SK-N-MC (cell line): ENCODE data around the gene SUSD4.

Experiments used
- DNase-seq: peaks from one replicate; pipeline ENCODE4 v3.0.0-alpha.2; 2011; ENCODE audit warnings: low read depth, low spot score
- H3K27ac ChIP-seq: fragments of 200-600 bp; sonication (generic); 2 replicates; pipeline ENCODE4 v1.5.1; 2016; ENCODE audit warnings: mixed run types
- H3K36me3 ChIP-seq: fragments of 200-600 bp; sonication (generic); 2 replicates; pipeline ENCODE4 v1.6.1; 2017; ENCODE audit warnings: antibody characterized with exemption, low read length, mixed read lengths; ENCODE audit not compliant: insufficient read depth
- H3K4me3 ChIP-seq: fragments of 200-600 bp; sonication (generic); 2 replicates; pipeline ENCODE4 v1.5.1; 2016
- H3K9ac ChIP-seq: fragments of 200-600 bp; sonication (generic); 2 replicates; pipeline ENCODE4 v1.8.0; 2017; ENCODE audit warnings: mixed run types, mixed read lengths; ENCODE audit not compliant: insufficient read length
- H3K9me3 ChIP-seq: fragments of 200-600 bp; sonication (generic); 2 replicates; pipeline ENCODE4 v1.6.1; 2017; ENCODE audit warnings: low read depth, mild to moderate bottlenecking, antibody characterized with exemption, low read length, moderate library complexity, mixed read lengths
- EZH2 ChIP-seq: fragments of 200-600 bp; sonication (generic); IDR thresholded peaks from one replicate; pipeline ENCODE4 v1.6.1; 2017; ENCODE audit warnings: antibody characterized with exemption
- FOXP2 ChIP-seq: optimal IDR thresholded peaks from 2 replicates; pipeline ENCODE3; 2011; ENCODE audit warnings: mild to moderate bottlenecking, moderate library complexity; ENCODE audit not compliant: insufficient read depth; ENCODE audit errors: extremely low read length, control extremely low read depth
- POLR2AphosphoS5 ChIP-seq: IDR thresholded peaks from 2 replicates; pipeline ENCODE4 v1.6.1; 2012; ENCODE audit warnings: mild to moderate bottlenecking, low read depth, low read length, borderline replicate concordance

The SUSD4 gene

DNA sequence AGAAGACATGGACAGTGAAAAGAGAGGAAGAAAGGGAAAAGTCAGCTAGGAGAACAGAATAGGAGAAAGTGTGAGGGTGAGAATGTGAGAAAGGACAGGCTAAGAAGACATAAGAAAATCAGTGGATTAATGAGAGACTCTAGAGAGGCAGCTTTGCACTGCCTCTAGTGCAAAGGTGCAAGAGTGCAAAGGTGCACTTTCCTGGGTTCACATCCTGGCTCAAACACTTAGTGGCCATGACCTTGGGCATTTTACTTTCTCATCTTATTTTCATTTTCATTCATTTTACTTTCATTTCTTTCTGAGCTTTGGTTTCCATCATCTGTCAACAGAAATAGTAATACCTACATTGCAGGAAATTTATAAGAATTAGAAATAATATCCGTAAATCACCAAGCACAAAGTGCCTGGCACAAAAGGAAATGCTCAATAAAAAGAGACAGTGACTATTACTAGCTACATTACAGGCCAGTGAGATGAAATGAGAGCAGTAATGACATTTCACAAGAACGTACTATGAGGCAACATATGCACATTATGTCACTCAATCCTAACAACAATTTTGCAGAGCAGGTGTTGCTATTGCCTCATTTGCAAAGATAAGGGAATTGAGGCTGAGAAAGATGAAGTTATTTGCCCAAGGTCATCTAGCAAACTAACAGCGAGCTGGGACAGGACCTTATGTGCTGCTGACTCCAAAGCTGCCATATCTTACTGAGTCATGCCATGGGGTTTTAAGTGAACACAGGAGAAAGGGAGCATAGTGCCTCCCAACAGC, 113.9 kb downstream of the SUSD4 start:
- TF ChIP-seq EZH2 (no peak), POLR2AphosphoS5 (no peak), FOXP2 (no peak)
- Histone ChIP-seq H3K4me3 (no peak overlapping the region), H3K9ac (no peak overlapping the region), H3K27ac (no peak overlapping the region), H3K9me3 (no peaks in the 10 kb centered on the region), H3K36me3 (no peaks in the 10 kb centered on the region)
- no peak for DNase-seq

GRCh38 chr1:223248770-223249140, 115.2 kb downstream of the SUSD4 start:
- no peak for DNase-seq
- no peak for TF ChIP-seq EZH2
- no peak for TF ChIP-seq POLR2AphosphoS5
- no peak for TF ChIP-seq FOXP2
- H3K36me3 ChIP-seq = no peaks in the 10 kb centered on the region
- H3K9ac ChIP-seq = no peak overlapping the region
- no peak overlapping the region for H3K4me3 ChIP-seq
- no peak overlapping the region for H3K27ac ChIP-seq
- no peaks in the 10 kb centered on the region for H3K9me3 ChIP-seq

- Histone ChIP-seq H3K9me3 (no peaks in the 10 kb centered on the region), H3K27ac (no peak overlapping the region), H3K4me3 (no peak overlapping the region), H3K36me3 (no peaks in the 10 kb centered on the region), H3K9ac (no peak overlapping the region)
- DNase-seq = no peak
- TF ChIP-seq FOXP2 (no peak), EZH2 (no peak), POLR2AphosphoS5 (no peak)
Observed at GRCh38 chr1:223248001-223248769, 115.8 kb downstream of the SUSD4 start.

DNA sequence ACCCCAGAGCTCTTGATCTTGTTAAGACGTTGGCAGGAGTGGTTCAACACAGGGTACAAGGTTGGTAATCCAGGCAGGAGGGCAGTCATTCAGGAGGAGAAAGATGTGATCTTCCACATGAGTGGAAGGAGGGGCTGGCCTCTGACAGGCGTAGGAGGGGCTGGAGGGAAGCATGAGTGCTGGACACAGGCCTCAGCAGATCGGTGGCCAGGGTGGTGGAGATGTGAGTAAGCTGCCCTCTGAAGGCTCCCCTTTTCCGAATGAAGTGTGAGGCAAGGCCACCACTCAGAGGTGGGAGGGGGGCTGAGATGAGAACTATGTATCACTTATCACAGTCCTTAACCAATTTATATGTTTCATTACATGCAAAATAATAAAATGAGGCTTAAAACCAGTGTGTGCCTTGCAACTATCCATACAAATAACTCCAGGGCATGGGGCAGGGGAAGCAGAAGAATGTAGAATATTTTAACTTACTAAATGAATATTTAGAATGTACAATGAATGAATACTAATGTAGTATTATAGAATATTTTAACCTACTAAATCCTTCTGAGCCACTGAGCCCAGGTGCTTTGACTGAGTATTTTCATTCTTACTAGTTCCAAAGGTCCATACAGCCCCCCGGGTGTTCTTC, 117.4 kb downstream of the SUSD4 start:
- H3K27ac ChIP-seq = no peak overlapping the region
- DNase-seq = no peak
- no peaks in the 10 kb centered on the region for H3K36me3 ChIP-seq
- H3K9me3 ChIP-seq = no peaks in the 10 kb centered on the region
- H3K4me3 ChIP-seq = no peak overlapping the region
- H3K9ac ChIP-seq = no peak overlapping the region
- TF ChIP-seq POLR2AphosphoS5 (no peak), EZH2 (no peak), FOXP2 (no peak)

DNA sequence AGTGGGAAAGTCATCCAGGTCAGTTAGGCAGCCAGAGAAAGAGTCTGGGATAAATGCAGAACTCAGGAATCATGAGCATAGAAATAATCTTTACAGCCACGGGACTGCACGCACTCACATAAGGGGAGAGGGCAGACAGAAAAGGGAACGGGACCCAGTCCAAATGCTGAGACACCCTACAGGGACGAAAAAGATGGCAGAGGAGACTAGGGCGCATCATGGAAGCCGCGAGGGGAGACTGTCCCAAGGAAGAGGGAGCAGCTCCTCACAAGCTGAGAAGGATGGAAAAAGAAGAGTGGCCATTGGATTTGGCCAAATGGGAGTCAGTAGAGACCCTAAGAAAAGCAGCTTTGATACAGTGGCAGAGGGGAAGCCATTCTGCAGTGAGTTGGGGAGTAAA, 118.0 kb downstream of the SUSD4 start:
- Histone ChIP-seq H3K36me3 (no peaks in the 10 kb centered on the region), H3K9ac (no peak overlapping the region), H3K4me3 (no peak overlapping the region), H3K9me3 (no peaks in the 10 kb centered on the region), H3K27ac (no peak overlapping the region)
- no peak for DNase-seq
- TF ChIP-seq POLR2AphosphoS5 = no peak
- no peak for TF ChIP-seq EZH2
- TF ChIP-seq FOXP2 = no peak

- DNase-seq = no peak
- TF ChIP-seq EZH2 = no peak
- TF ChIP-seq POLR2AphosphoS5 = no peak
- TF ChIP-seq FOXP2 = no peak
- no peak overlapping the region for H3K27ac ChIP-seq
- no peaks in the 10 kb centered on the region for H3K36me3 ChIP-seq
- H3K4me3 ChIP-seq = no peak overlapping the region
- no peaks in the 10 kb centered on the region for H3K9me3 ChIP-seq
- H3K9ac ChIP-seq = no peak overlapping the region
Observed at GRCh38 chr1:223245411-223245810, 118.6 kb downstream of the SUSD4 start.

DNA sequence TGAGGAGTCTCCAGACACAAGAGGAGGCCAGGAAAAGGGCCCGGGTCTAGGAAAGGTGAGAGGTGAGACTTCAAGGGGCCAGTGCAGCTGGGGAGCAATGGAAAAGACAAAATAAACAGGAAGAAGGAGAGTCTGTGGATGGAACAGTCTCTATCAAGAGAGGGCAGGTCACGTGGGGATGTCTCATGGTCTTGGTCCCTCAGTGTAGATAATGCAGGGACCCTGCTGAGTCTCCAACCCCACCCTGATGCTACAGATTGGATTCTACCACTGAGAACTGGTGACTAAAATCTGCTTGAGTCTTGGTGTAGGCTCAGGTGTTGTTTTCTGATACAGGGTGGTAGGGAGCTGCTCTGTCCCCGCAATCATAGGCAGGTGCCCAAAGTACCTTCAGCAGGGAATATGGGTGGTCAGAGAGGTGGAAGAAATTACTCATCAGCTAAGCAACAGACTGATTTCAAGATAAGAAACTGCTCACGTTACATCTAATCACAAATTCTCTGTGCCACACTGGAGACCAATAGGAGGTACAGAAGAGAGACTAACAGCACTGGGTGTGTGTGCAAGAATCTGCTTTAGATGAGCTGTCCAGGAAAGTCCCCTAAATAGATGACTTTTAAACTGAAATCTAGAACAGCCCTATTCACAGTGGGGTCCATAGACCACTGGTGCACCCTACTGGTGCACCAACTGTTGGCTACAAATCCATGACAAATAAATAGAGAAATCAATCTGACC, 119.4 kb downstream of the SUSD4 start:
- no peak overlapping the region for H3K9ac ChIP-seq

DNA sequence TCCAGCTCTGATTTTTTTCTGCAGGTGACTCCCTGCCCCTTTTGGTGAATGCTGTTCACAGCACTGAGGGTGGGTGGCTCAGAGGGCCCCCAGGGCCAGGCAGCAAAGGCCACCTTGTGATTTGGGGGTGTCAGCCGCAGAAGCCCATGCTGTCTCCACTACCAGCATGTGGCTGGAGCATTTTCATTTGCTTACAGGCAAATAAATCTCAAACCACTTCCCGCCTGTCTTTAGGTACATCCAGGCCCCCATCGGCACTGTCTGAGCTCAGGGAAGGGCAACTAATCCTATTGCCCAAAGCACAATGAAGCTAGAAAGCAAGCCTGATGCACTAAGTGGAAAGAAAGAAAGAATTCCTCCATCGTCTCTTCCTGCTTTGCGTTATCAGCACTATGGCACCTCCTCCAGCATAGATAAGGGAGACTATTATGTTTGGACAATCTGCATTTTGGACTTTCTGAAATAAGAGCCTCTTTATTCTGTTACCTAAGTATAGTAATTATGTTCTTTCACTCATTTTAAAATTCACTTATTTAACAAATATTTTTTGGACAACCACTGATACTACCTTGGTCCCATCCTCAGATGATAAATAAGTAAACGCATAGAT, 120.4 kb downstream of the SUSD4 start:
- Histone ChIP-seq H3K4me3 (no peak overlapping the region), H3K9ac (no peak overlapping the region), H3K27ac (no peak overlapping the region), H3K9me3 (no peaks in the 10 kb centered on the region), H3K36me3 (no peaks in the 10 kb centered on the region)
- no peak for DNase-seq
- TF ChIP-seq FOXP2 (no peak), EZH2 (no peak), POLR2AphosphoS5 (no peak)

More for the DNA sequence above, 119.4 kb downstream of the SUSD4 start:
- no peak for DNase-seq
- Histone ChIP-seq H3K27ac (no peak overlapping the region), H3K4me3 (no peak overlapping the region), H3K36me3 (no peaks in the 10 kb centered on the region), H3K9me3 (no peaks in the 10 kb centered on the region)
- no peak for TF ChIP-seq FOXP2
- TF ChIP-seq EZH2 = no peak
- TF ChIP-seq POLR2AphosphoS5 = no peak
